ENCODE results near the gene AACS.

Gene AACS

DNA sequence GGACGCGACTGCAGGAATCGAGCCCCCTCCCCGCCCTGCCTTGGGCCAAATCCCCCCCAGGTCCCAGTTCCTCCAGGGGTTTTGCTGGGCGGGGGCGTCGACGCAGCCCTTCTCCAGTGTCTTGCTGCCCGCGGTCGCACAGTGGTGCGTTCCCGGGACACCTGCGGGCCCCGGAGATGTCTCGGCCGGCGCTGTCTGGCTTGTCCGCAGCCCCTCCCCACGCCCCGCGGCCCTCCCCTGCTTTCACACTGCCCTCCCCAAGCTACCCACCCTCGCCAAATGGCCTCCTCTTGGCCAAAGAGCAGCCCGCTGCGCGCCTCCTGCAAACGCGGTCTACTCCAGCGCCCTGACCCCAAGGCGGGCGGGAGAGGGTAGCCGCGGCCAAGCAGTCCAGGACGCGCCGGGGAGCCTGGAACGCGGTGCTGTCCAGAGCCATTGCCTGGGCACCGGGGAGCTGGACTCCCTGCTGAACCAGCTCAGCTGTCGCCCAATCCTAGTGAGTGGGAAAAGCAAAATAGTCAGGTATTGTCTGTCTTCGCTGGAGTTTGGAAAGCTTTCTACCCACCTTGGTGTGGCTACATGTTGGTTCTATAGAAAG, 122.0 kb downstream of the AACS start:
- no peak for FAIRE-seq

DNA sequence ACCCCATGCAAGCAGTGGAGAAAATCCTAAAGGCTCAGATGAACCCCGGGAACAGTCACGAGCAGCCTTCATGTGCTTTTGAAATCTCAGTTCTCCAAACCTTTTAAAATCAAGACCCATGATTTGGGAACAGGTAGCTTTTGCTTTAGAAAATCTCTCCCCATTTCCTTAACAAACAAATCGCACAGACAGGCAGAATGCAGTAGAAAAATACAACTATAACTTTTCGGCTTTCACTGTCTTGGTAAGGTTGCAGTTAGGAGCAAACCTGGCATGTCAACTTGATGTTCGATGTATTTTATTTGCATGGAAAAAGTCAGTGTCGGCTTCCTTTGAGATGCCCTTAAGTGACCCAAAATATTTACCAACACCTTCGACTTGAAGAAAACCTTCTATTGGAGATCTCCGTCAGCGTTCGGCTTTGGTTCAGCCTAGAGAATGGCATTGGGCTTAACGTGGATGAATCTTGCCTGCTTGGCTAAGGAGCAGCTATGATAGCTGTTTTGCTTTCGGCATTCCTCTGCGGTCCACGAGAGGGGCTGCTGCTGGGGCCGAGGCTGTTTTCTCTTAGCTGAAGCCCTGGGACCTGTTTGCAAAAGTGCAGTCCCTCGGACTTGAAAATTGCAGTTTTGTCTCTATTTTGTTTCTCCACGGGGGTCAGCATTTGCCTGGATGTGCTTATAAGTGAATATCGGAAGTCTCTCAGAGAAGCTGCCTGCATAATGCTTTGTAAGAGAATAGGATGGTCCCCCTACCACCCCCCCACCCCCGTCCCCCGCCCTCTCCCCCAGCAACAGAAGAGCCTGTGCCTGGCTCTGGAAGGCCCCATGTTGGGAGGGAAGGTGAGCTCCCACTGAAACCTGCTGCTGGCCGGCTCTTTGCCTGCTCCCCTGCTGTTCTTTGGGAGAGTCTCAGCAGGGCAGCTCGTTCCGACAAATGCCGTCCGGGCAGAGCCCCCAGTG, 122.8 kb downstream of the AACS start:
- FAIRE-seq, result no peak

DNA sequence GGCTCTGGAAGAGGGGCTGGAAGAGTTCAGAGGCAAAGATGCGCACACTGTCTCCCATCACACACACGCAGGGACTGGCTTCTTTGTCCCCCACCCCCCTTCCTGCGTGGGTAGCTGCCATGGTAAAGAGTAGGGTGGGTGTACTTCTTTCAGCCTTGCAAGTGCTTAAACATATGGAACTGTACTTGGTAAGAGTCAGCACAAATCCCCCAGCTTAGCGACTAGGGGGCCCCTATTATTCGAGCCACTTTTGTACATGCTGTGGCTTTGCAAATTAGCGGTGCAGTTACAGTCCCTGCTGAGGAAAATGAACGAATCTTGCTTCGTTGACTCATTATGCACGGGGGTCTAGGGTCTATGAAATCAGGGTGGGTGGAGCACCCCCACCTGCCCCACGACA, 123.8 kb downstream of the AACS start:
- FAIRE-seq, result no peak

DNA sequence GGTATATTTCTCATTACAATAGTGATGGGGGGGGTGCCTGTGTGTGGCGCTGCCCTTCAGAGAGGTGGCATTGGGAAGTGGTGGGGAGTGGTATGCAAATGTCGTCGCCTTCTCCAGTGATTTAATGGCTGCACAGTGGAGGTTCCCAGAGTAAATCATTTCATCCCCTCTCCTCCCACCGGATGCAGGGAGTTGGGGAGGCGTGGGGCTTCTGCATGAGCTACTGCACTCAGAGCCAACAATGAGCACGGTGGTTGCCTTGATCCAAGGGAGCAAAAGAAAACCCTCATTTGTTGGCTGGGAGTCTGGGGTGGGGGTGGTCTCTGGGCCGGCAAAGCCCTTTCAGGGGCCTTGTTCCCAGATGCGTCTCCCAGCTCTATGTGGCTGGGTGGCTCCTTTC, 124.3 kb downstream of the AACS start:
- no peak for FAIRE-seq

DNA sequence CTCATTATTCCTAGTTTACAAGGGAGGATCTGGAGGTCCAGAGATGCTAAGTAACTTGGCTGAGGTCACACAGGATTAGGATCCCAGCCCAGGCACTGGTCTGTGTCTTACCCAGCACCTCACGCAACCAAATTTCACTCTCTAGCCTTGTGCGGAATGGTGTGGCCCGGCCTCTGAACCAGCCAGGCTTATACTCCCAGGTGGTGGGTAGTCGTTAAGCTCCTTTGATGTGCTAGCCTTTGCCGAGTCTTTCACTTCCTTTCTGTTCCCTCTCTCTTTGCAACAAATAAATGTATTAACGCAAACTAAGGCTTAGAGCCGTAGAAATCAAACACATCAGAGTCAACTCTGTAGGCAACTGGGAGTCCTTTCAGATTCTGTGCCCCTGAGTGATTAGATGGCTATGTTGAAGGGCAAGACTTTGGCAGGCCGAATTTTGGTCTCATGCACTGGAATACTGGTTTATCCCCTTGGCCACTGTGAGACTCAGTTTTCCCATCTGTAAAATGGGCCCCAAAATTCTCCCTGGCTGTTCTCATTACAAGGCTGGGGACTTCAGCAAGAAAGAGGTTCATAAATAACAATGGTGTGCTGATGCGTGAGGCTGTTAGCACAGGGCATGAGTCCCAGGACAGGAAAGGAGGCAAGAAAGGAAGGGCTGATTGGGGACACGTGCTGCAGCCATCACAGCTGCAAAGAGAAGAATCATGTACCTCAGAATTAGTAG, 126.3 kb downstream of the AACS start:
- no peak for FAIRE-seq

DNA sequence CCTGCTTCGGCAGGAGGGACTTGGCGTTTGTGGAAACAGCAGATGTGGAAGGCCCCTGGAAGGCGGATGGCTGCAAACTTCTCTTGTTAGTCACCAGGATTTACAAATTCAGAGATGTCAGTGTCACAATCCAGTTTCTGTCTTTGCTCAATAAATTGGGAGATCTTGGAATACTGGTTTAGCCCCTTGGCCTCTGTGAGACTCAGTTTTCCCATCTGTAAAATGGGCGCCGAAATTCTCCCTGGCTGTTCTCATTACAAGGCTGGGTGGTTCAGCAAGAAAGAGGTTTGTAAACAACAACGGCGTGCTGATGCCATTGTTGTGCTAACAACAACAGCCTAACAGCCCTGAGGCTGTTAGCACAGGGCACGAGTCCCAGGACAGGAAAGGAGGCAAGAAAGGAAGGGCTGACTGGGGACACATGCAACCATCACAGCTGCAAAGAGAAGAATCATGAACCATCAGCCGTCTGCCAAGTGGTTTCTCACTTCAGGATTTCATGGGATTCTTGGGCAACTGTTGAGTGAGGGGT, 127.5 kb downstream of the AACS start:
- no peak for FAIRE-seq
